Endodermal cell (in vitro differentiated cells): Measurements from ENCODE around the gene GATAD2A. TPM values are rescaled to one million over a fixed set of nuclear protein-coding genes. Genes with fewer than 3 reads are reported as not detected.
A peak's percentile ranks its signal among the peaks of the same experiment; 100 is the strongest.

Experiments used
- DNase-seq: peaks from one replicate; pipeline ENCODE4 v3.0.0-alpha.2; 2017
- H3K27ac ChIP-seq: 2 replicates; pipeline ENCODE4 v1.5.1; 2013; ENCODE audit warnings: mild to moderate bottlenecking, low read depth, low read length, moderate library complexity
- H3K27me3 ChIP-seq: 2 replicates; pipeline ENCODE4 v1.6.1; 2013; ENCODE audit warnings: mild to moderate bottlenecking, low read length, moderate library complexity; ENCODE audit not compliant: insufficient read depth, control insufficient read depth, poor library complexity, severe bottlenecking
- H3K36me3 ChIP-seq: 2 replicates; pipeline ENCODE4 v1.7.0; 2013; ENCODE audit warnings: mild to moderate bottlenecking, low read length, moderate library complexity; ENCODE audit not compliant: control insufficient read depth, insufficient read depth
- H3K4me1 ChIP-seq: one replicate; pipeline ENCODE4 v1.7.0; 2013; ENCODE audit warnings: low read length; ENCODE audit not compliant: control insufficient read depth, insufficient read depth
- H3K4me3 ChIP-seq: 2 replicates; pipeline ENCODE4 v1.5.1; 2013; ENCODE audit warnings: mild to moderate bottlenecking, low read length, moderate library complexity
- H3K9ac ChIP-seq: 2 replicates; pipeline ENCODE4 v1.6.1; 2013; ENCODE audit warnings: mild to moderate bottlenecking, low read length, moderate library complexity; ENCODE audit not compliant: poor library complexity, severe bottlenecking; ENCODE audit errors: extremely low read depth
- H3K9me3 ChIP-seq: 2 replicates; pipeline ENCODE4 v1.6.1; 2013; ENCODE audit warnings: mild to moderate bottlenecking, low read length, moderate library complexity; ENCODE audit not compliant: control insufficient read depth
- H3K27ac Mint-ChIP-seq: 2 replicates; pipeline ENCODE4 v1.8.0; 2020; ENCODE audit warnings: mixed read lengths
- H3K27me3 Mint-ChIP-seq: 2 replicates; pipeline ENCODE4 v1.8.0; 2021; ENCODE audit warnings: mild to moderate bottlenecking, mixed read lengths; ENCODE audit not compliant: insufficient read depth
- H3K36me3 Mint-ChIP-seq: 2 replicates; pipeline ENCODE4 v1.8.0; 2020; ENCODE audit warnings: low read depth, mixed read lengths
- H3K4me1 Mint-ChIP-seq: 2 replicates; pipeline ENCODE4 v1.8.0; 2020; ENCODE audit warnings: mixed read lengths
- H3K4me3 Mint-ChIP-seq: 2 replicates; pipeline ENCODE4 v1.8.0; 2020; ENCODE audit warnings: mild to moderate bottlenecking, moderate library complexity, mixed read lengths
- H3K9me3 Mint-ChIP-seq: 2 replicates; pipeline ENCODE4 v1.8.0; 2020; ENCODE audit warnings: mild to moderate bottlenecking, mixed read lengths
- CTCF ChIP-seq: fragments of 200-600 bp; sonication (generic); conservative IDR thresholded peaks from 2 replicates; pipeline ENCODE4 v1.5.0; 2021; ENCODE audit warnings: antibody characterized with exemption, mild to moderate bottlenecking
- WGBS, 2 experiments: methylation state at CpG; one replicate each; pipeline versions ENCODE4 v1.1.5 to v1.1.7; 2013; ENCODE audit warnings: missing lambda C conversion rate in 2 of 2, mixed read lengths in 1 of 2; ENCODE audit not compliant: insufficient coverage in 1 of 2, insufficient read length in 1 of 2; 5-methylcytosine and 5-hydroxymethylcytosine counted together
- microRNA-seq: library from miRNA; unstranded; fragments of <30 nt; microRNA quantifications from one replicate; pipeline ENCODE4 v1.2.0, GENCODE V29; 2020; ENCODE audit warnings: borderline microRNAs expressed
- total RNA-seq, 2 donors: library from RNA; stranded (reverse); fragmentation: NEBNext Ultra II Directional in 1 of 2; extraction: Animal tissue kit (Norgen Biotek cat#: 25700) in 1 of 2; gene quantifications; 2 replicates in 1 of 2; 3 replicates in 1 of 2; pipeline ENCODE4 v1.2.1, GENCODE V29; 2021

The GATAD2A gene
- total RNA-seq, 2 donors from 2014 or later = 115 to 126 TPM

- peaks cover 5% of the 10 kb centered on the region for H3K27me3 Mint-ChIP-seq
- no peaks in the 10 kb centered on the region for H3K36me3 Mint-ChIP-seq
Measured at GRCh38 chr19:19554074-19555023, 148.9 kb downstream of the GATAD2A start.

GRCh38 chr19:19558055-19558454, 152.6 kb downstream of the GATAD2A start:
- H3K9ac ChIP-seq = no peak overlapping the region
- H3K9me3 ChIP-seq = no peaks in the 10 kb centered on the region
- Mint-ChIP-seq H3K9me3 (no peaks in the 10 kb centered on the region), H3K4me1 (no peaks in the 10 kb centered on the region), H3K27me3 (peaks cover 1% of the 10 kb centered on the region), H3K36me3 (no peaks in the 10 kb centered on the region), H3K4me3 (no peak overlapping the region), H3K27ac (no peak overlapping the region)
- H3K4me3 ChIP-seq = no peak overlapping the region
- DNase-seq = no peak
- no peak for TF ChIP-seq CTCF
- 83 to 86% methylated on average over 12 to 15 of the region's 15 CpGs for WGBS, 2 experiments
- H3K27ac ChIP-seq = no peak overlapping the region
- no peaks in the 10 kb centered on the region for H3K27me3 ChIP-seq
- H3K36me3 ChIP-seq = no peaks in the 10 kb centered on the region
- H3K4me1 ChIP-seq = no peaks in the 10 kb centered on the region

More at GRCh38 chr19:19554074-19555023, 148.9 kb downstream of the GATAD2A start:
- Mint-ChIP-seq H3K27ac (no peak overlapping the region), H3K4me1 (no peaks in the 10 kb centered on the region), H3K9me3 (no peaks in the 10 kb centered on the region), H3K4me3 (no peak overlapping the region)
- Histone ChIP-seq H3K27me3 (no peaks in the 10 kb centered on the region), H3K36me3 (no peaks in the 10 kb centered on the region), H3K9ac (no peak overlapping the region), H3K4me3 (no peak overlapping the region), H3K4me1 (no peaks in the 10 kb centered on the region), H3K27ac (no peak overlapping the region), H3K9me3 (no peaks in the 10 kb centered on the region)
- peak; percentile 91 for DNase-seq
- WGBS, 2 experiments = 74% methylated on average over 20 to 34 of the region's 34 CpGs
- TF ChIP-seq CTCF = peak; percentile 91

Small RNAs within 50 kb of the gene (microRNA-seq; reads per million reads assigned to microRNA genes)
- gene MIR640 = not detected

Other genes starting within 250 kb of the GATAD2A start
- gene MEF2B, start 235.4 kb upstream of the GATAD2A start, total RNA-seq = 1 to 10 TPM; 1.2 to 1.6 TPM
- 10 to 100 TPM; 22.6 to 34.3 TPM for gene BORCS8, start 213.5 kb upstream of the GATAD2A start, total RNA-seq
- 100 to 1,000 TPM; 117 to 122 TPM for gene RFXANK, start 213.4 kb upstream of the GATAD2A start, total RNA-seq
- gene NR2C2AP, start 202.3 kb upstream of the GATAD2A start, total RNA-seq = 10 to 100 TPM; 14.7 to 17.2 TPM
- 1 to 10 TPM in 1 of 2 donors, under 1 TPM in 1; 0.77 to 4.2 TPM for gene NCAN, start 193.7 kb upstream of the GATAD2A start, total RNA-seq
- gene TM6SF2, start 132.4 kb upstream of the GATAD2A start, total RNA-seq = 10 to 100 TPM in 1 of 2 donors, 1 to 10 TPM in 1; 8.2 to 13.1 TPM
- gene SUGP1, start 85.2 kb upstream of the GATAD2A start, total RNA-seq = 10 to 100 TPM; 72.2 to 75.5 TPM
- gene MAU2, start 84.8 kb upstream of the GATAD2A start, total RNA-seq = 10 to 100 TPM; 64.1 to 64.3 TPM
- 1 to 10 TPM; 2.9 to 5.0 TPM for gene TSSK6, start 109.9 kb downstream of the GATAD2A start, total RNA-seq
- 100 to 1,000 TPM; 408 to 446 TPM for gene NDUFA13, start 110.5 kb downstream of the GATAD2A start, total RNA-seq
- gene YJEFN3, start 123.2 kb downstream of the GATAD2A start, total RNA-seq = 10 to 100 TPM in 1 of 2 donors, 1 to 10 TPM in 1; 7.3 to 12.6 TPM
- 1 to 10 TPM; 3.6 to 9.9 TPM for gene CILP2, start 132.6 kb downstream of the GATAD2A start, total RNA-seq
- 1 to 10 TPM; 4.1 to 8.6 TPM for gene PBX4, start 213.0 kb downstream of the GATAD2A start, total RNA-seq
- gene LPAR2, start 222.5 kb downstream of the GATAD2A start, total RNA-seq = 10 to 100 TPM; 60.4 to 81.7 TPM
- 10 to 100 TPM; 16.5 to 18.7 TPM for gene GMIP, start 238.0 kb downstream of the GATAD2A start, total RNA-seq